Lung (tissue), 12 donors: ENCODE data around the gene MREG. TPM values are rescaled to one million over a fixed set of nuclear protein-coding genes. Genes with fewer than 3 reads are reported as not detected.

ENCODE experiments used
- ATAC-seq: fragments of 200-7000 bp; cut with Tn5 transposase; one replicate; pipeline ENCODE4 v1.9.1; 2020; ENCODE audit warnings: moderate number of reproducible peaks; ENCODE audit not compliant: insufficient read depth, low FRiP score
- DNase-seq, 3 donors: peaks; one replicate each; pipeline ENCODE4 v3.0.0-alpha.2; 2013 to 2017
- H3K27ac ChIP-seq, 2 donors: one replicate each; pipeline ENCODE4 v1.5.1; 2013; ENCODE audit warnings: mild to moderate bottlenecking in 2 of 2, moderate library complexity in 2 of 2, control low read depth in 1 of 2, inconsistent platforms in 1 of 2, low read depth in 1 of 2, low read length in 1 of 2
- H3K27me3 ChIP-seq, 3 donors: one replicate each; pipeline ENCODE4 v1.5.1; 2013; ENCODE audit warnings: low read length in 2 of 3; ENCODE audit not compliant: control insufficient read depth in 3 of 3, insufficient read depth in 3 of 3
- H3K36me3 ChIP-seq, 4 donors: one replicate each; pipeline ENCODE4 v1.5.1; 2013; ENCODE audit warnings: low read length in 4 of 4, mild to moderate bottlenecking in 1 of 4, moderate library complexity in 1 of 4; ENCODE audit not compliant: control insufficient read depth in 4 of 4, insufficient read depth in 4 of 4
- H3K4me1 ChIP-seq, 5 donors: one replicate each; pipeline ENCODE4 v1.5.1; 2013; ENCODE audit warnings: low read length in 5 of 5, mild to moderate bottlenecking in 2 of 5, moderate library complexity in 1 of 5; ENCODE audit not compliant: control insufficient read depth in 5 of 5, insufficient read depth in 5 of 5
- H3K4me3 ChIP-seq: one replicate; pipeline ENCODE4 v1.5.1; 2013; ENCODE audit warnings: mild to moderate bottlenecking, control low read depth, moderate library complexity
- H3K9ac ChIP-seq, 2 donors: one replicate each; pipeline ENCODE4 v1.5.1; 2013; ENCODE audit warnings: low read length in 2 of 2, control low read depth in 1 of 2; ENCODE audit not compliant: insufficient read depth in 1 of 2
- H3K9me3 ChIP-seq, 4 donors: one replicate each; pipeline ENCODE4 v1.5.1; 2013; ENCODE audit warnings: low read length in 3 of 4, mild to moderate bottlenecking in 1 of 4, moderate library complexity in 1 of 4; ENCODE audit not compliant: control insufficient read depth in 4 of 4, insufficient read depth in 3 of 4
- WGBS, 2 donors: extraction: QIAGEN DNeasy Blood & Tissue Kit; methylation state at CpG; one replicate each; pipeline ENCODE4 v1.1.7; 2013; 5-methylcytosine and 5-hydroxymethylcytosine counted together
- polyA plus RNA-seq, 2 donors: library from polyadenylated mRNA; stranded (reverse); fragments of 200-250 nt; gene quantifications; one replicate each; pipeline ENCODE4 v1.2.1, GENCODE V29; 2013
- total RNA-seq, 2 donors: library from RNA; depleted of rRNA in 1 of 2; stranded (reverse); fragments of >200 nt in 1 of 2; gene quantifications; one replicate each; pipeline ENCODE4 v1.2.1, GENCODE V29; 2014 to 2021
- TF ChIP-seq, protein P1 (sequence below): IDR thresholded peaks from 2 replicates; pipeline ENCODE4 v1.5.1; 2012; ENCODE audit warnings: mild to moderate bottlenecking; ENCODE audit errors: control extremely low read depth, extremely low read depth
- donor health status: control.
- donor health status: control.
- donor health status: Bipolar disorder and iron deficiency.
- donor health status: healthy.
- donor health status: DM: yes; HTN: yes; CAD: no.

The MREG gene
- total and polyA plus RNA-seq, 4 donors, result 6.9 to 30.2 (median 12.0) TPM

DNA sequence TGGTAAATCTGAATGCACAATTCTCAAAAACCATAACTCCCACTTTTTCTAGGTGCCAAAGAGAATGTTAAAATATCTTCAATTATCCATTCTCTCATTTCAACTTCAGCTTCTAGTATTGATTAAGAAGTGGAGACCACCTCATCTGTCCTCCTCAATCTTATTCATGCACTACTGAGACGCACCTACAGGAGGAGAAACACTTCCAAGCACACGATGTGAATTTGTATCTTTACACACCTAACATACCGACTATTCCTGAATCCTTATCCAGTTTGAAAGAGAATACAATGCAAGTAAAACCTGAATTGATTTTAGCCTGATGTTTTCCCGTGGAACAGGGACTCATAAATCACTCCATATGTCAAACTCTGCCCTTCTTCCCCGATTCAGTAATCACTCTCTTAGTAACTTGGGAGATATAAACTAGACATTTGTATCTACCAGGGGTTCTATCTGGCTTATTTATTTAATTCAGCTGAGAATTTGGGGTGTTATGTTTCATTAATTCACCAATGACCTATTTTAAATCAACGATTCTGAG, 101.0 kb downstream of the MREG start:
- no peaks in the 10 kb centered on the region for H3K27me3 ChIP-seq
- 64 to 82% methylated on average over 6 of the region's 6 CpGs for WGBS, 2 donors
- no peak overlapping the region for H3K4me3 ChIP-seq
- TF ChIP-seq, protein P1, sequence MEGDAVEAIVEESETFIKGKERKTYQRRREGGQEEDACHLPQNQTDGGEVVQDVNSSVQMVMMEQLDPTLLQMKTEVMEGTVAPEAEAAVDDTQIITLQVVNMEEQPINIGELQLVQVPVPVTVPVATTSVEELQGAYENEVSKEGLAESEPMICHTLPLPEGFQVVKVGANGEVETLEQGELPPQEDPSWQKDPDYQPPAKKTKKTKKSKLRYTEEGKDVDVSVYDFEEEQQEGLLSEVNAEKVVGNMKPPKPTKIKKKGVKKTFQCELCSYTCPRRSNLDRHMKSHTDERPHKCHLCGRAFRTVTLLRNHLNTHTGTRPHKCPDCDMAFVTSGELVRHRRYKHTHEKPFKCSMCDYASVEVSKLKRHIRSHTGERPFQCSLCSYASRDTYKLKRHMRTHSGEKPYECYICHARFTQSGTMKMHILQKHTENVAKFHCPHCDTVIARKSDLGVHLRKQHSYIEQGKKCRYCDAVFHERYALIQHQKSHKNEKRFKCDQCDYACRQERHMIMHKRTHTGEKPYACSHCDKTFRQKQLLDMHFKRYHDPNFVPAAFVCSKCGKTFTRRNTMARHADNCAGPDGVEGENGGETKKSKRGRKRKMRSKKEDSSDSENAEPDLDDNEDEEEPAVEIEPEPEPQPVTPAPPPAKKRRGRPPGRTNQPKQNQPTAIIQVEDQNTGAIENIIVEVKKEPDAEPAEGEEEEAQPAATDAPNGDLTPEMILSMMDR, result no peak
- no peak overlapping the region for H3K27ac ChIP-seq
- no peak for DNase-seq
- peaks cover 0 to 4% (median 3%) of the 10 kb centered on the region in 4 donors for H3K9me3 ChIP-seq
- no peak for ATAC-seq
- no peak overlapping the region for H3K9ac ChIP-seq
- H3K4me1 ChIP-seq, result peaks cover 0 to 11% (median 0%) of the 10 kb centered on the region in 5 donors
- no peaks in the 10 kb centered on the region for H3K36me3 ChIP-seq

DNA sequence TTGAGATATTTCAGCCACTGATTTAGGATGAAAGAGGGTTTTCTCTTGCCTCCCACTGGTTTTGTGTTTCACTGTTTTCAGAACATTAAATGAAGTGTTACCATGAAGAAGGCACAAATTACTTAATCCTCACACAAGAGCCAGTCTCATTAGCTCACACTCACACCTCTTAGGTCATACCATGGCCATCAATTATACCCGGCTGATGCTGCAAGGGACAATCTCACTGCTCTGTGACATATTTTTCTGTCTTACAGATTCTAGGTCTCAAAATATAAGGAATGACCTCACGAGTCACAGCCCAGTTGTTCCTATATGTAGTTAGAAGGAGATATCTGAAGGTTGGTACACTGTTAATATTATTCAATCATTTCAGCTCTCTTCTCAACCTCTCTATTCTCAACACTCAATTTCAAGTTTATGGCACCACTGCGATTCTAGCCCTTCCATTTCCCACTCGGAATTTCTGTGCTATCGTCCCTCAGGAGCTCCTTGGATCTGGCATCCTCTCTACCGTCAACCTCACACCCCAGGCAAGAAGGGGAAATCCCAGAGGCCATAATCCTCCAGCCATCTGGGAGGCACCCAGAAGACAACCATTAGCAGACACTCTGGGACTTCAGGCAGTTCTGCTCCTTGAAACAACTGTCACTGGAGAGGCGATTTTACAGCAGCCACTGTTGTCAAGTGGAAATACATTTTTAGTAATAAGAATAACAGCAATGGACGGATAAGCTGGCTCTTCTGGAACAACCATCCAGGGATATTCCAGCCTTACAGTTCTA, 101.9 kb downstream of the MREG start:
- Histone ChIP-seq H3K9ac (no peak overlapping the region), H3K4me3 (no peak overlapping the region), H3K27ac (no peak overlapping the region), H3K36me3 (no peaks in the 10 kb centered on the region), H3K9me3 (peaks cover 0 to 4% (median 3%) of the 10 kb centered on the region in 4 donors), H3K27me3 (no peaks in the 10 kb centered on the region), H3K4me1 (peaks cover 0 to 11% (median 0%) of the 10 kb centered on the region in 5 donors)
- TF ChIP-seq, protein P1, result no peak
- DNase-seq, result no peak
- ATAC-seq, result no peak
- WGBS, 2 donors, result 92 to 93% methylated on average over 8 of the region's 8 CpGs

- no peak for ATAC-seq
- TF ChIP-seq, protein P1, result no peak
Measured at GRCh38 chr2:215910180-215910579, 103.2 kb downstream of the MREG start.

More at GRCh38 chr2:215910180-215910579, 103.2 kb downstream of the MREG start:
- no peak for DNase-seq
- peaks cover 0 to 4% (median 3%) of the 10 kb centered on the region in 4 donors for H3K9me3 ChIP-seq
- no peak overlapping the region for H3K4me3 ChIP-seq
- H3K36me3 ChIP-seq, result no peaks in the 10 kb centered on the region
- H3K27me3 ChIP-seq, result no peaks in the 10 kb centered on the region
- H3K4me1 ChIP-seq, result peaks cover 0 to 11% (median 0%) of the 10 kb centered on the region in 5 donors
- H3K9ac ChIP-seq, result no peak overlapping the region
- H3K27ac ChIP-seq, result no peak overlapping the region
